ENCODE measurements around the gene HDGFL3.
"Not testable (repeated sequence)": the region's sequence is repeated elsewhere in the genome, so short reads cannot be mapped to it uniquely, and the experiment has no call there.

The HDGFL3 gene

DNA sequence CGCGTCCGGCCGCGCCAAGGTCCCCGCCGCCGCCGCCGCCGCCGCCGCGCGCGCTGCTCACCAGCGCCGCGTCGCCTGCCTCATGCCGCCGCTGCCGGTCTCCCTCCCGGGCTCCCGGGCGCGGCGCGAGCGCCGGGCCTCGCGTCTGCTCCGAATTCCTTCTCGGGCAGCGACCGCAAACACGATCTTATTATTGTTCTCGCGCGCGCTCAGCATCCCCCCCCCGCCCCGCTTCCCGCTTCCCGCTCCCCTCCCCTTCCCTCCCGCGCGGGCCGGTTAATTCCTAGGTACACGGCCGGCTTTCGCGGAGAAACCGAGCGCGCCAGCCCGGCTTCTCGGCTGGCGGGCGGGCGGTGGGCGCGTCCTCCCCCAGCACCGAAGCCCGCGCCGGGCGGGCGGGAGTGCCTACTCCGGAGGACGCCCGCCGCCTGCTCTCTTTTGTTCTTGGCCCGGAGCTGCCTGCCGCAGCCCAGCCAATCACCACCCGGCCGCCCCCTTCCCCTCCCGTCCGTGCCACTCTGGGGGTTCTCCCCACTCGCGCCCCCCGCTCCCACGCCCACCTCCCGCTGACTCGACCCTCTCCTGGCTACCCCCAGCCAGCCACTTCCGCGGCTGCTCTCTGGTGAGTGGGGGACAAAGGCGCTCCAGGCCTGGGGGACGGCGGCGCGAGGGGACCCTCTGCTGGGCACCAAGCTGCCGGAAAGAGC is at the start of gene HDGFL3:
HDGFL3 (minus strand) TSS at position 164 of the 707 bp plus-strand sequence. CDS start 409 bp downstream, outside the sequence.
- DNase-seq = peak in 1 of 2 experiments; percentile 14

DNA sequence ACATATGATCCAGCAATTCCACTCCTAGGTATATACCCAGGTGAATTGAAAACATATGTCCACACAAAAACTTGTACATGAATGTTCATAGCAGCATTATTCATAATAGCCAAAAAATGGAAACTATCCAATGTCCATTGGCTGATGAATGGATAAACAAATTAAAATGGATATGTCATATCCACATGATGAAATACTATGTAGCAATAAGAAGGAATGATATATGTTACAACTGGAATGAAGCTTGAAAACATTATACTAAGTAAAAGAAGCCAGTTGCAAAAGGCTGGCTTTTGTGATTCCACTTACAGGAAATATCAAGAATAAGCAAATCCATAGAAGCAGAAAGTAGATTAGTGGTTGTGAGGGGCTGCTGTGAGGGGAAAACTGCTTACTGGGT is 43.2 kb upstream of the HDGFL3 start:
- DNase-seq = no peak

DNA sequence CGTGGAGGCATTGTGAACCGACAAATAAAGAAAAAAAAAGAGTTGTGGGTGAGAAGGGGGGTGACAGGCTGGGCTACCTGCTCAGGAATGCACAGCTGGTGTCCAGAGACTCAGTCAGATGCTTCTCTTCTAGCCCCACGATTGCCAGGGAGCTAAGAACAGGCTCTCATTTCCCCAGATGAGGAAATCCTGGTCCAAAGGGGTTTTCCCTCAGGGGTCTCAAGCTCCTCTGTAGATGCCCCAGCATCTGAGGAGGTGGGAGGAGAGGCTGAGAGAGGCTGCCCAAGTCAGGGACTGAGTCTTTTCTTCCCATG is 41.4 kb upstream of the HDGFL3 start:
- no peak for DNase-seq

DNA sequence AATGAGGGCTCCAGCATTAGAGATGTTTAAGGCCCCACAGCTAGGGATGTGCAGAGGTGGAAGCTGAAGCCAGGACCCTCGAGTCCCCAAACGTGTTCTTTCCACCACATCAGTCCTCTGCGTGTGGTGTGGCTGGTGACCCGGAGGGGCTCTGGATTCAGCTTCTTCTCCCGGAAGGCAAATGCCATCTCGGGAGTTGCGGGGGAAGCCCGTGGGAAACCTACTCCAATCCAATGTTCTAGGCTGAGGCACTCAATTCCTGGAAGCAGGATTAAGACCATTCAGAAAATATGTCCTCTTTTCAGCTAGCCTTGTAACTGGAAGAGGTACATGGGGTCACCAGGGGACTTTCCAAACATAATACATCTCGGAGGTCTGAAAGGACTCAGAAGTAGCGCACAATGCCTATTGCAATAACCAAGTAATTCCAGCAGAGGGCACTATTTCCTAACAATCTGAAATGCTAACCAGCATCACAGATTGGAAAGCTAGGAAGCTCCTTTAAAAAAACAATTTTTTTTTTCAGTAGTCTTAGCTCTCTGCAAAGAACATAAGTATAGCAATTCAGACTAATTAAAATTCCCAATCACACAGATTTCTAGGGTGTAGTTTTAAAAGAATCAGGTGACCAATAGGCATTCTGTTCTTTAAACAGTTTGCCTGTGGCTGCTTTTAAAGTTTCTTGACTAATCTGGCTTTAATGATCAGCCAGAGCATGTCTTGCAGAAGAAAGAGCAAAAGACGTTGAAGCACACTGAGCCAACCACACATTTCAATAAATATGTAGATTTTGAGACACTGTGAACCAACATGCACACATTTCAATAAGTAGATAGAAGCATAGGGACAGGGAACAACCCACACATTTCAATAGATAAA is 40.8 kb upstream of the HDGFL3 start:
- no peak for DNase-seq

DNA sequence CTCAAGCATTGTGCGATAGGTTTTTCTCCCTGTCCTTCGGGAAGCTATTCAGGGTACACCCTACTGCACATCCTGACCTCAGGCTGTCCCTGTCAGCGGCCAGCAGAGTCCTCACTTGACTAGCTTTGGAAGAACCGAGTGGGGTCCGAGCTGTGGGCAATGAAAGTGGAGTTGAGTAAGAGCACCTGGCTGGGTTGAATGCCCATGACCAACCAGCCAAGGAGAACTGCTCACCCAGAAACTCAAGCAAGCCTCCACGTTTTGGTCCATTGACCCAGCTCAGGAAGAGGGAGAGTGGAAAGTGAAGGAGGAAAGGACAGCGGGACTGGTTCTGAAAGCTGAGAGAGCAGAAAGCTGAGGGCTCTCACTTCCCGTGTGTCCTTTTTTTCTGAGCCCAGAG is 36.0 kb upstream of the HDGFL3 start:
- DNase-seq = no peak

DNA sequence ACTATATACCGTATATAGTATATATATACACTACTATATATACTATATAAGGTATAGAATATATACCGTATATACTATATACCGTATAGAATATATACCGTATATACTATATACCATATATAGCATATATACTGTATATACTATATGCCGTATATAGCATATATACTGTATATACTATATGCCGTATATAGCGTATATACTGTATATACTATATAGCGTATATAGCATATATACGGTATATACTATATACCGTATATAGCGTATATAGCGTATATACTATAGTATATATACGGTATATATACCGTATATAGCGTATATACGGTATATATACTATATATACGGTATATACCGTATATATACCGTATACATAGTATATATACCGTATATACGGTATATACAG is 22.6 kb upstream of the HDGFL3 start:
- DNase-seq = no peak

DNA sequence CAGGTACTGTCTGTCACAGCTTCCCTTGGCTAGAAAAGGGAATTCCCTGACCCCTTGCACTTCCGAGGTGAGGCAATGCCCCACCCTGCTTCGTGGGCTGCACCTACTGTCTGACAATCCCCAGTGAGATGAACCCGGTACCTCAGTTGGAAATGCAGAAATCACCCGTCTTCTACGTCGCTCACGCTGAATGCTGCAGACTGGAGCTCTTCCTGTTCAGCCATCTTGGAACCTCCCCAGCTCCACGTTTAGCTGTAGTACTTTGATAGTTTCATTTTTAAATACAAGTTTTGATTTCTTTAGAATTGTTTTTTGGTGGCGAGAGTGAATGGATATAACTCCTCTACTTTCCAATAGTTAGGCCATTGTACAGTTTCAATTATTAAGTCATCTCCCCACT is 17.8 kb upstream of the HDGFL3 start:
- DNase-seq = no peak

DNA sequence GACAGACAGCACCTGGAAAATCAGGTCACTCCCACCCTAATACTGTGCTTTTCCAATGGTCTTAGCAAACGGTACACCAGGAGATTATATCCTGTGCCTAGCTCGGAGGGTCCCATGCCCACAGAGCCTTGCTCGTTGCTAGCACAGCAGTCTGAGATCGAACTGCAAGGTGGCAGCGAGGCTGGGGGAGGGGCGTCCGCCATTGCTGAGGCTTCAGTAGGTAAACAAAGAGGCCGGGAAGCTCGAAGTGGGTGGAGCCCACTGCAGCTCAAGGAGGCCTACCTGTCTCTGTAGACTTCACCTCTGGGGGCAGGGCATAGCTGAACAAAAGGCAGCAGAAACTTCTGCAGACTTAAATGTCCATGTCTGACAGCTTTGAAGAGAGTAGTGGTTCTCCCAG is 14.2 kb upstream of the HDGFL3 start:
- DNase-seq = not testable (repeated sequence)

DNA sequence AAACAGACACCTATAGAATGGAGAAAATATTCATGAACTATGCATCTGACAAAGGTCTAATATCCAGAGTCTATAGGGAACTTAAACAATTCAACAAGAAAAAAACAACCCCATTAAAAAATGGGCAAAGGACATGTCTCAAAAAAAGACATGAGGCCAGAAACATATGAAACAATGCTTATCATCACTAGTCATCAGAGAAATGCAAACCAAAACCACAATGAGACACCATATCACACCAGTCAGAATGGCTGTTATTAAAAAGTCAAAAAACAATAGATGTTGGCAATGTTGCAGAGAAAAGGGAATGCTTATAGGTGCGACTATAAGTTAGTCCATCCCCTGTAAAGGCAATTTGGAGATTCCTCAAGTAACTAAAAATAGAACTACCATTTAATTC is 11.4 kb upstream of the HDGFL3 start:
- DNase-seq = no peak

DNA sequence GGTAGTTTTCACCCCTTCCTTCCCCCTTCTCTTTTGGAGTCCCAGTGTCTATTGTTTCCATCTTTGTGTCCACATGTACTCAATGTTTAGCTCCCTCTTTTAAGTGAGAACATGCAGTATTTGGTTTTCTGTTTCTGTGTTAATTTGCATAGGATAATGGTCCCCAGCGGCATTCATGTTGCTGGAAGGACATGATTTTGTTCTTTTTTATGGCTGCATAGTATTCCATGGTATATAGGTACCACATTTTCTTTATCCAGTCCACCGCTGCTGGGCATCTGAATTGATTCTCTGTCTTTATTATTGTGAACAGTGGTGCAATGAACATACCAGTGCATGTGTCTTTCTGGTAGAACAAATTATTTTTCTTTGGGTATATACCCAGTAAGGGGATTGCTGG is 7.7 kb upstream of the HDGFL3 start:
- no peak for DNase-seq

DNA sequence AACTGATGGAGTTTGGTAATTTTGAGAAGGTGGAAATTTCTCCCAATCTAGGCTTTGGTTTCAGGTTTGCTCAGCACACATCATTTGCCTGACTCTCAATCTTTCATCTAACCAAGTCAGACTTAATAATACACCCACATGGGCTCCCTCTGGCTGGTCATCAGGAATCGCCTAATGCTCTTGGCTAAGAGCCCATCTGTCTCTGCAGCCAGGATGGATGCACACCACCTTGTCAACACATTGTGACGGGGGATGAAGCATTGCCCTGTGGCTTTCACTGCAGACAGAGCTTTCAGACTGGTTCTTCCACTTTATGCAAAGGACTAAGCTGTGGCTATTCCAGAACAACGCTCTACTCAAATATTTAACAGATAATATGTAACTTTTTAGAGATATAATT is 3.0 kb upstream of the HDGFL3 start:
- peak in 1 of 2 experiments; percentile 11 for DNase-seq

DNA sequence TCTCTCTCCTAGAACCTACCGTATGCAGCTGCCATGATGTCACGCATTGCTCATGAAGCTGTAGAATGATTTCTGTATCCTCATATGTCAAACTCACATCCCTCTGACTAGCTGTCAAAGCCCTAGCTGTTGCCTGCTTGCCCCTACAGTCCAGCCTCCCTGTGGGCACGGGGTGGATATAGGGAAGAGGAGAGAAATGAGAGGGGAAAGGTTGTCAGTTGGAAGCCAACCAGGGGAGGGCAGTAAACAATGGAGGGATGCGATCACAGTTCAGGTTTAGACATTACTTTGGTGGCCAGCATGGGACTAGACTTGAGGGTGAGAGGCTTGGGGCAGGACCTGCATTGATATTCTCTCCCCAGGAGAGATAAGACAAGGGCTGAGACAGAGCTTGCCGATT is 1.7 kb upstream of the HDGFL3 start:
- DNase-seq = no peak

DNA sequence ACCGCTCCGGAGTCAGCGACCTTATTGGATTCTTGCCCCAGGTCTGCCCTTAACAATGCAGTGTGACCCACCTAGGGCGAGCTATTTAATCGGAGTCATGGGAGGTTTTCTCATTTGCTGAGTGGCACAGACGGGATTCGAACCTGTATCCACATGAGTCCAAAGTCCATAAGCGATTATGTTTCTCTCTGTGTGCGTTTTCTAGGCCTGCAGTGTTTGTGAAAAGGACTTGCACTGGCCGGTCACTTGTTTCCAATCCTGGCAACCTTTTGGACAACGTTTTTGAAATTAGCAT is 691 bp upstream of the HDGFL3 start:
- no peak for DNase-seq

DNA sequence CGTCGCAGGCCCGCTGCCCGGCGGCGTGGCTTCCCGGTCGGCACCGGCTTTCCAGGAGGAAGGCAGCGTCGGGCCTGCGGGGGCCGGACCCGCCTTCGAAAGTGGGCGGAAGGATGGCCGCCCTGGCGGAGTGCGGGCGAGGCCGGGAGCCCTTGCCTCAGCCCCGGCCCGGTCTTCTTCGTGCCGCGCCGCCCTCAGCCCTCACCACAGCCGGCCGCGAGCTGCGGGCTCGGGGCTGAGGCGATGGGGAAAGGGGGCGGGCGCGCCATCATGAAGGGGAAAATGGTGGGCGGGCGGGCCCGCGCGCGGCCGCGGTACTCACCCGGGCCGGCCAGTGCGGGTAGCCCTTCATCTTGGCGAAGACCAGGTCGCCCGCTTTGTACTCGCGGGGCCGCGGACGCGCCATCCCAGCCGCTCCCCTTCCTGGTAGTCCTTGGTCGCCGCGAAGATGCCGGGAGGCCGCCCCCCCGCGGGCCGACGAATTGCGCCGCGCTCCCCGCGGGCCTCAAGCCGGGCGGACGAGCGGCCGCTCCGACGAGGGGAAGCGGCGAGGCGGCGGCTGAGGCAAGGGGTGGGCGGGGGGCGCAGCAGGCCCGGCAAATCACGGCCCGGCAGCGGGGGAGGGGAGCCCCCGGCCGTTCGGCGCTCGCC is 489 bp downstream of the HDGFL3 start:
- DNase-seq = no peak

DNA sequence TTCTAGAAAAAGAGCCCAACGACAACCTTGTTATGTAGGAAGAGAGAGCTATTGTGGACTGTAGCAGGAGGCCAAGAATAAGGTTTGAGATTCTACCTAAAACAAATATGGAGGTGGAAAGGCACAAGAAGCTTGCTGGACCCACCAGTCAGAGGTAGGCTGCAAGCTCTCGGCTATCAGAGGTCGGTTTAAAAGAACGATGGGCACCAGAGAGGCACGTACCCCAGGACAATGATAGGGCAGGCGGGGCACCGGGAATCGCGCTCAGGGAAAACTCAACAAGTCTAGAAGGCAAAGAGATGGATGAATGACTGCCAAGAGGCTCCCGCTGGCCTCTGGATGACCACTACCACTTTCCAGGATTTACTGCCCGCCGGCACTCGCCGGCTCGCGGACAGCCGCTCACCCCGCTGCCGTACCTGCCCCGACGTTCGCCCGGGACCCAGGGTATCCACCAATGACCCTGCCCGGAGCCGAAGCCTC is 1.1 kb downstream of the HDGFL3 start:
- DNase-seq = no peak

DNA sequence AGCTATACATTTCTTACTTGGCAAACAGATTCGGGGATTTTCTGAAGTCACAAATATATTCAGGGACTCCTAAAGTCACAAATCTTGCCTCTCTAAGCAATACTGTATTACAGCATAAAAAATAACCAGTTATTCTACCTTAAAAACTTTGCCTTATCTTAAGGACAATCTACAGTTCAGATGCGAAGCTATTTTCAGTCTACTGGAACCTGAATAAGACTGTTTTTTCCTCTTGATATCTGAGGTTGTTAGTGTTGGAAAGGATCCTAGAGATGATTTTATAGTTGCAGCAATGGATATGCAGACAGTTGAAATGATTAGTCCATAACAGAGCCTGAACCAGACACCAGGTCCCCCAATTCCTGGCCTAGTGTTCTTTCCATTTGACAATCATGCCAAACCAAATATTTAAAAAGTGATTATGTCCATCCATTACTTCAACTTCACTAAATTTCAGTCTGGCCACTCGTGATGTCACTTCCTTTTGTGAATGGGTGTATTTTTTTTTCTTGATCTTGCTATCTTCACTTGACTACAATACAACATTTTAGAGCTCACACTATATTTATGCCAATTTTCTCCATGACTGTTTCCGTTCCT is 1.8 kb downstream of the HDGFL3 start:
- DNase-seq = no peak

DNA sequence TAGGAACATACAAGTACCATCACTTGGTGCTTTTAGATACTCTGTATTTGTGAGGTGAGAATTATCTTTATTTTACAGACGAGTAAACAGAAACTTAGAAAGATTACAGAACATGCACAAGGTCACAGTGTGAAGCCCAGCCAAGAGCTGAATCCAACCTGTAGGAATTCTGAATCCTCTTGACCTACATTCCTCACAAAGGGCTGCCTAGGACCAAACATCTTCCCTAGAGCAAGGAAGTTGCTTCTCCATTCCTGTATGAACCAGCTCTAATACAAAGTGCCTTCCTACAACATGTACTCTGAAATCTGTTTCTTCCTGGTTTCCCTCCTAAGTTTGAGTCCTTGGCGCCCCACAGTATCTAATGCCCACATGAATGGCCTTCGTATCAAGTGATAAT is 2.9 kb downstream of the HDGFL3 start:
- no peak for DNase-seq

DNA sequence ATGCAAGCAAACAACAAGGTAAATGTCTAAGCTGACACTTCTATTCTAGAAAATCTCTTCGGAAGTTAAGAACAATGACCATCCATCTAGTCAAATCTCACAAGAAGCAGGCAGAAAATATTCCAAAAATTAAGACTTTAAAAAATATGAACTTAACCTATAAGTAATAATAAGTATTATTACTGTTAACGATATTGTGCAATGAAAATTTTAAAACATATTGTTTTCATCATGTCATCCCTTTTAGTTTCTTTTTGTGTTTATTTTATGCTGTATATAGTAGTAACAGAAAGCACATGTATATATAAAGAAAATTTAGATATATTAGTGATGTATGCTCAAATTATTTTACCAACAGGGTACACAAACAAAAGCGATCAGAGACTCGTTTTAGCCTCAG is 4.1 kb downstream of the HDGFL3 start:
- no peak for DNase-seq

DNA sequence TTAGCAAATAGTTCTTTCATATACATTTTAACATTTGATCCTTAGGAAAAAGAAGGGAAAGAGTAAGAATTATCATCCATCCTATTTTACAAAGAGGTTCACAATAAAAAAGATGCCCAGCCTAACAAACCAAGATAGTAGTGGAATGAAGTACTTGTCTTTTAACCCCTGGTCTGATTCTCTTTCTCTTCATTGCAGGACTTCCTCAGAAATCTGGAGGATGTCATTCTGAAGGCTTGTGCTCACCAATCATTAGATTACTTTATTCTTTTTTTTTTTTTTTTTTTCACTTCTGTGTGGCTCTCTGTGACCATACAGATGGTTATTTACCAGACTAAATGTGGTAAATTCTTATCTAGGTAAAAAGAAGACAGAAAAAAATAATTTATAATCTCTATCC is 7.0 kb downstream of the HDGFL3 start:
- DNase-seq = no peak

DNA sequence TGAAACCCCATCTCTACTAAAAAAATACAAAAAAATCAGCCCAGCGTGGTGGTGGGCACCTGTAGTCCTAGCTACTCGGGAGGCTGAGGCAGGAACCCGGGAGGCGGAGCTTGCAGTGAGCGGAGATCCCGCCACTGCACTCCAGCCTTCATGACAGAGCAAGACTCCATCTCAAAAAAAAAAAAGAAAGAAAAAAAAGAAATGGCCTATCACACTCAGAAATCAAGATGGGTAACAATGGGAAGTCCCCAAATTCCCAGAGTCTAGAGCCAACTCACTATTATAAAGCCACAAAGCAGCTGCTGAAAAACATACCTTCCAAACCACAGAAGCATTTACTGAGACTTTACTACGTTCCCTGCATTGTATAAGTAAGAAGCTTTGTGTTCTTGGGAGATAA is 7.5 kb downstream of the HDGFL3 start:
- DNase-seq = no peak

DNA sequence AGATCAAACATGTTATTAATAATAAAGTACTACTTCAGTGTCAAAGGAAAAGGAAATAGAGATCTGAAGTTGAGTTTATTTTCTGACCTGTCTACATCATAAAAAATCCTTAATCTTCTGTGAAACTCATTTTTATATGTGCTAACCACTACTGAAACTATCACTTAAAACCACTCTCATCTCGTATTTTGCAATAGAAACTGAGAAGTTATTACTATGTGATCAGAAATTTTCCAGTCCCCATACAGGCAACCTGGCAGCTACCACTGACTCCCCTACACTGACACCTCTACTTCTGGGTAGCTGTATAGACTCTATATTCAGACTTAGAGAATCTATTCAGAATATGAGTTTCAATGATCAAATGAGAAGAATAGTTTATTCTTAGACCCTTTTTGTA is 8.3 kb downstream of the HDGFL3 start:
- no peak for DNase-seq

DNA sequence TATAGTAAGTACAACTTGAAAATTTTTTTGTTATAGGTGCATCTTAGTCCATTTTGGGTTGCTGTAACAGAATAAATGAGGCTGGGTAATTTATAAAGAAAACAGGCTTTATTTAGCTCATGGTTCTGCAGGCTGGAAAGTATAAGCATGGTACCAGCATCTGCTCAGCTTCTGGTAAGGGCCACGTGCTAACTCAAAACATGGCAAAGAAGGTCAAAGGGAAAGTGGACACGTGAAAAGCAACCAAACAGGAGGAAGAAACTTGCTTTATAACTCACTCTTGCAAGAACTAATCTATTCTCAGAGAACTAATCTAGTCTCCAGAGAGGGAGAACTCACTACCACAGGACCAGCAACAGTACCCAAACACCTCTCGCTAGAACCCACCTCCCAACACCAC is 9.1 kb downstream of the HDGFL3 start:
- no peak for DNase-seq

DNA sequence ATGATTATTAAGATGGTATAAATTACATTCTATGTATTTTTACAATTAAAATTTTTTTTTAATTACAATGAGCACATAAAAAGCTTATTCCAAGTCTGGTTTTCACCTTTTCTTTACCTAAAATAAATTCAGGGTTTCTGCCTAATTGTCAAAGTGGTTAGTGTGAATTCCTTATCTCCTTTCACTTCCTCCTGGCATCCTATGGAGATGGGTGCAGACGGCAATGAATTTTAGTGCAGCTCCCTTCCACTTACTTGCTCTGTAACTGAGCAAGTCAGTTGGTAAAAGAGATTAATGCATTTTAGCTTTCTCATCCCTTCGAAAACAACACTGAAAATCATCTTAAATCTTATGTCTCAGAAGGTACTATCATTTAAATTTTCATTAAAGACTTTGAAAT is 13.1 kb downstream of the HDGFL3 start:
- DNase-seq = no peak

DNA sequence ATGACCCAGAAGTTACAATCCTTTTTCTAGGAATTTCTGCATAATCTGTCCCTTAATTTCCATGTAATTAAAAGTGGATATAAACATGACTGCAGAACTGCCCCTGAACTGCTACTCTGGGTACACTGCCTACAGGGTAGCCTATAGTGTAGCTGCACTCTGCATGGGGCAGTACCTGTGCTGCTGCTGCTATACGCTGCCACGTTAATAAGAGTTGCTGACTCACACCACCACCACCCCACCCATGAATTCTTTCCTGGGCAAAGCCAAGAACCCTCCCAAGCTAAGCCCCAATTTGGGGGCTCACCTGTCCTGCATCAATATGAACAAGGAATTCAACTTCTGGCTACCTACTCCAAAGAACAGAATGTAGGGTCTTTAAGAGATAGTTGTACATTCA is 13.9 kb downstream of the HDGFL3 start:
- no peak for DNase-seq
